AG04449 (cell line): Measurements from ENCODE around the gene MGST2.

ENCODE experiments used
- CTCF ChIA-PET: fragments of 350-600 bp; formaldehyde crosslinking; extraction: SDS; loops from one replicate; lab custom pipeline; 2021; ENCODE audit warnings: antibody characterized with exemption; lab: Yijun Ruan, JAX
- POLR2A ChIA-PET: fragments of 400-600, 350-600 bp; formaldehyde crosslinking; extraction: SDS; loops from one replicate; lab custom pipeline; 2020; ENCODE audit warnings: antibody characterized with exemption, inconsistent platforms; lab: Yijun Ruan, JAX
- DNase-seq: peaks from one replicate; pipeline ENCODE4 v3.0.0-alpha.2; 2010; ENCODE audit warnings: low read depth, low spot score
- H3K4me3 ChIP-seq: 2 replicates; pipeline ENCODE4 v1.5.1; 2011; ENCODE audit warnings: low read depth, mild to moderate bottlenecking, control low read depth, low read length
- CTCF ChIP-seq: IDR thresholded peaks from one replicate; pipeline ENCODE4 v1.5.1; 2011; ENCODE audit warnings: mild to moderate bottlenecking, moderate library complexity, low read length, control low read depth, inconsistent platforms; ENCODE audit not compliant: insufficient read depth; ENCODE audit errors: missing control alignments

Gene MGST2

GRCh38 chr4:139740121-139740520 is 74.5 kb downstream of the MGST2 start:
- CTCF ChIA-PET = interaction anchor here (0.6 to 4.5 kb wide), 18 partner anchors 8 to 590 kb away, joined by 3 to 22 read pairs (median 4); no protein-coding TSS in a partner anchor
- no peak for TF ChIP-seq CTCF

GRCh38 chr4:139740531-139741041 is 75.0 kb downstream of the MGST2 start:
- peak; percentile 24 for TF ChIP-seq CTCF
- H3K4me3 ChIP-seq = no peak overlapping the region
- peak; percentile 72 for DNase-seq
- CTCF ChIA-PET = interaction anchor here (0.7 to 4.5 kb wide), 18 partner anchors 9 to 589 kb away, joined by 3 to 22 read pairs (median 4); no protein-coding TSS in a partner anchor
- POLR2A ChIA-PET = no interaction called here

More at GRCh38 chr4:139740121-139740520, 74.5 kb downstream of the MGST2 start:
- no peak for DNase-seq
- no peak overlapping the region for H3K4me3 ChIP-seq
- POLR2A ChIA-PET = no interaction called here

GRCh38 chr4:139743027-139743426 is 77.4 kb downstream of the MGST2 start:
- no peak for TF ChIP-seq CTCF
- DNase-seq = no peak
- H3K4me3 ChIP-seq = no peak overlapping the region
- POLR2A ChIA-PET = no interaction called here
- CTCF ChIA-PET = interaction anchor here (1.3 kb wide), 1 partner anchor 9 kb away, joined by 3 read pairs; no protein-coding TSS in a partner anchor

DNA sequence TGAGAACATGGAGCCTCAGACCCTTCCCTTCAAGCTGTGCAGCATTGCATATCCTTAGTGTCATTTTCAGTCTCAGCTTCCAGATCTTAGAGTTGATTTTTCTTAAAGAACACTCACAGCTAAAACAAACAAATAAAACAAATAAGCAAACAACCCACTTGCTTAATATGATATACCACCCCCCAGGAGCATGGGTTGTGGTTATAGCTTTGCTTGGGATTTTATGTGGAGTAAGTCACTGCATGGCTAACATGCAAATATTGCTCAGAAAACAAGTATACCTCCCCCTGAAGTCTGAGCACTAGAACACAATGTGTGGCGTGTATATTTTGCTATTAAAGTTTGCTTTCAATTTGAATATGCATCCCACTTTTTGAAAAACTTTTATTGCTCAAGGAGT is 78.6 kb downstream of the MGST2 start:
- no peak for DNase-seq
- POLR2A ChIA-PET = no interaction called here
- no peak overlapping the region for H3K4me3 ChIP-seq
- CTCF ChIA-PET = interaction anchor here (1.1 to 1.9 kb wide), 3 partner anchors 10 to 582 kb away, joined by 3 to 6 read pairs (median 4); no protein-coding TSS in a partner anchor
- TF ChIP-seq CTCF = no peak

DNA sequence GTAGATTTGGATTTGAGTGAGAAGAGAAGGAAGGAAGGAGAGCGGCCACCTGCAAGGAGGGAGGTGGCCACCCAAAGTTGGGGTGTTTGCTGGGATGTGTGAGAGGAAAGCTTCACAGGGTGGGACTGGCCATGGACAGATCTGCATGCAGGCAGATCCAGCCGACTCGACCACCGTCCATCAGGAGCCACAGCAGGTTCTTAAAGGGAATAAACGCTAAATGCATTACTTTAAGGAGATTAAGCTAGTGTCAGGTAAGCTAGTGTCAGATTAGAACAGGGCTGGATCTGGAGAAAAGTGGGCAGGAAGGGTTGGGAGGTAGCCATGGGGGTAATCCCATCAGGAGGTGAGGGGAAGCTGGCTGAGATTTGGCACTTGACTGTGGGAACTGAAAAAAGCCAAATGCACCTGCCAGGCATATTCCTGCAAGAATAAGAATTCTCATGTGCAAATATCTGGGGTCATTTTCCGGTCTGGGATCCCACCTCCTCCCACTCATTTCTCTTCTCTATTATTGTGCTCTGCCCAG is 79.6 kb downstream of the MGST2 start:
- DNase-seq = no peak
- no peak overlapping the region for H3K4me3 ChIP-seq
- CTCF ChIA-PET = interaction anchor here (1.5 to 1.9 kb wide), 2 partner anchors 11 to 581 kb away, joined by 4 to 6 read pairs; no protein-coding TSS in a partner anchor
- no peak for TF ChIP-seq CTCF
- POLR2A ChIA-PET = no interaction called here

GRCh38 chr4:139746431-139747171 is 81.0 kb downstream of the MGST2 start:
- POLR2A ChIA-PET = no interaction called here
- CTCF ChIA-PET = no interaction called here
- TF ChIP-seq CTCF = no peak
- no peak for DNase-seq
- H3K4me3 ChIP-seq = no peak overlapping the region
